Cortex of kidney (tissue), 1 donor: ENCODE data around the gene SYNE1.

Source experiments
- DNase-seq: peaks from one replicate; lab custom pipeline; 2025; lab: John Stamatoyannopoulos, UW

Gene SYNE1

DNA sequence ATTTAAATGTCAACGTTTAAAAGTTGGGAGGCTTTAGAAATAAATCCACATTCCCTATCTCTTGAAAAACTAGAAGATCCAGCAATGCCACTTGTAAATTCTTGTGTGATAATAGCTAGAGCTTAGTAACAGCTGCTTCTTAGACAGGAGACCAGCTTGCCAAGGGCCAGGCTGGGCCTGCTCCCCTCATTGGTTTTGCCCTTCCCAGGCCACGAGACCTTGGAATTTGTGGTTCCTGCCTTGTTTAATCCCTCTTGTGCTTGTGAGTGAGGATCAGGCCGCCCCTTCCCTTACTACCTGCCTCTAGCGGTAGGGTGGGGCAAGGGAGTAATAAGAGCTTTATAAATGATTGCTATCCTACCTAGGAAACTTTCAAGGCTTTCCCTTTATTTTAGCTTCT, 363.5 kb downstream of the SYNE1 start:
- DNase-seq: no peak

DNA sequence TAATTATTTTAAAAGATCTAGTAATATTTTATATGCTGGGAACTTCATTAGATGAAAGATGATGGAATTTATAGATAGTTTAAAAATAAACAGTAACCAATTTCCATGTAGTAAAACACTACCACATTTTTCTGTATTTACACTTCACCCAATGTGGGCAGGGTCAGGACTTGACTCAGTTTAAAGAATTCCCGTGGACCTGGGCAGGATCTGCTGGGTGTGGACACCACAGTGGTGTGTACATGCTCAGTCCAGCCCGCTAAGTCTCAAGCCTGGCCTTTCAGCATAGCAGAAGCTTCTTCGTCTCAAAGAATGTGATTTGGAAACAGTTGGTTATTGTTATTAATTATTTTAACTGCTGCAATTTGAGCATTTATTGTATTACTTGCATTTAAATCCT, 364.2 kb downstream of the SYNE1 start:
- DNase-seq: no peak

DNA sequence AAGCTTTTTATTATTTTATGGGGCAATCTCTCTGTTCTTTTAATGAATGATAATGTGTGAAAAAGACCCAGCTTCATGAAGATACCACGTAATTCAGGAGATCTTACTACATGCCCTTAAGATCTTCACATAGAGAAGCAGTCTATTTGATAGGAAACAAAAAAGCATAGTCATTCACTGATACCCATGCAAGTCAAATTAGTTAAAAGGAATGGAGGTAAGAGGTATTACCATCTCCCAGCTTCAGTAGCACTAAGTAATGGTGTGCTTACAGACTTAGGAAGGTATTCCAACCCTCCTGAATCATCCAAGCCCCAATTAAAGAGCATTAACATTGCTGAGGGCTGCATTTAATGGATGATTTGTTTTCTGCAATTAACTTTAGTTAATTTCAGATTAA, 364.7 kb downstream of the SYNE1 start:
- DNase-seq: no peak

DNA sequence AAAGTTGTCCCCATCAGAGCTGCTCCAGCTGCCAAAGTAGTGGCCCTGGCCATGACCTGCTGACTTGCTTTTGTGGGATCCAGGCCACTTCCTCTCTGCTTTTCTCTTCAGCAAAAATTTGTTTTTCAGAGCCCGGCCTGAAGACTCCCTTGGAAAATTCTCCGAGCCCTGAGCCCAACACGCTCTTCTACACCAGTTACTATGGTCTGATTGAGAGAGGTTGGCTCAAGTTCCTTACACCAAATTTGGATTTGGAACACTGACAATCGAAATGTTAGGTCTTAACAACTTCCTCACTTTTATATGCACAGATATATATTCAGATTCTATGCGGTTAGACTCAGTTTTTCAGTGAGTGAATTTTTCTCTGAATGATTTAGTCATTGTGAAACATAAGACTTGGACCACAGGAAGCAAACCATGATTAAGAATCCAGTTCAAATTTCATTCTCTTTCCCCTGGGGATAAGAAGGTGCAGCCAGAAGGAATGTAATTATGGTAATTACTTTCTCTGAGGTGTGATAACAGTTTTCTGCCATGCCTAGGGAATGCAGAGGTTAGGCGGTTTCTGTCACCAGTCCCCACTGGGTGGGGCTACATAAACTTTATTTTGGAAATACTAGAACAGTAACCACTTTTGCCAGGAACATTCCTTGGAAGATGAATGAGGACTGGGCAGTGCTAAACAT, 365.2 kb downstream of the SYNE1 start:
- no peak for DNase-seq

DNA sequence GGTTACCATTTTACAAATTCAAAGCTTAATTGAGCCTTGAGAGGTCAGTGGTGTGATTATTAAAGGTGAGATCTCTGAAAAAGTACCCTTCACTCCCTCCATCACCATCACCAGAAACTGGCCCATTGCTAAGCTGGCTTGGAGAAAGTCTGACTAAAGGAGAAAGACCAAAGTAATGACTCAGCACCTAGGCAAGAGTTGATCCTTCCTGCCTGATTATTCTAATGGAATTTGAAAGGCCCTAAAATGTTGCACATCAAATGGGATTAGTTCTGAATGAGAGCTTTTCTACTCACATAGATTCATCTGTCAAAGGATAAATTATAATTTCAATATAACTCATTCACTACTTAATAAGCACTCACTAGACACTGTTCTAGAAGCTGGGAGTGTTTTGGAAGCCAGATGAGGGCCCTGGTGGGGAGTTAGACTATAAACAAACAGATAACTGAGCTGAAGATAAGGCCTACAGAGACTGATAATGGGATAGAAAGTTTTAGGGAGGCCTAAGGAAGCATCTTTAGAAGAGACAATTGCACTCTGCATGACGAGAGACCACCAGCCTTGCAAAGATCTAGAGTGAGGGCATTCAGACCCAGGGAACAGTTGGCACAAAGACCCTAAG, 366.7 kb downstream of the SYNE1 start:
- no peak for DNase-seq

DNA sequence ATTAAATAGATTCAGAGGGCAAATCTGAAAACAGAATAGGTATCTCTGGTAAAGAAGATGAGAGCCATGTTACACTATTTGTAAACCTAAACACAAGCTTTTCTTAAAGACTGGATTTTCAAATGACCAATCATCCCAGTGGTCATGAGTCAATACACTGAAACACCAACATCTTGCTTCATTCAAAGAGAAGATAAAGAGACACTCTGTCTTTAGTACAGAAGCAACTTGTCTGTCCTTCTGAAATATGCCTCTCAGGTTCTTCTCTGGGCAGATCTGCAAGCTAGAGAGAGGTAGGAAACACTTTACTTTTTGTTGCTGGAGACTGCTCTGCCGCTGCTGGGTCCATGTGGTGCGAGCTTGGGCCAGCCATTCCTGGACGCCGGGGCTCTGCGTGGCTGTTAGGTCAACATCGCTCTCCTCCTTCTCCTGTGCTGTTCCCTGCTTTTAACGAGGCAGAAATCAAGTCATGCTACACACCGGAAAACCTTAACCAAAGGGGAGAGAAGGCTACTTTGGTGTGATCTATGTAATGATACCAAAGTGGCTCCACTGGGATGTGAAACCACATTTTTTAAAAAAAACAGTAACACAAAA, 368.2 kb downstream of the SYNE1 start:
- no peak for DNase-seq

DNA sequence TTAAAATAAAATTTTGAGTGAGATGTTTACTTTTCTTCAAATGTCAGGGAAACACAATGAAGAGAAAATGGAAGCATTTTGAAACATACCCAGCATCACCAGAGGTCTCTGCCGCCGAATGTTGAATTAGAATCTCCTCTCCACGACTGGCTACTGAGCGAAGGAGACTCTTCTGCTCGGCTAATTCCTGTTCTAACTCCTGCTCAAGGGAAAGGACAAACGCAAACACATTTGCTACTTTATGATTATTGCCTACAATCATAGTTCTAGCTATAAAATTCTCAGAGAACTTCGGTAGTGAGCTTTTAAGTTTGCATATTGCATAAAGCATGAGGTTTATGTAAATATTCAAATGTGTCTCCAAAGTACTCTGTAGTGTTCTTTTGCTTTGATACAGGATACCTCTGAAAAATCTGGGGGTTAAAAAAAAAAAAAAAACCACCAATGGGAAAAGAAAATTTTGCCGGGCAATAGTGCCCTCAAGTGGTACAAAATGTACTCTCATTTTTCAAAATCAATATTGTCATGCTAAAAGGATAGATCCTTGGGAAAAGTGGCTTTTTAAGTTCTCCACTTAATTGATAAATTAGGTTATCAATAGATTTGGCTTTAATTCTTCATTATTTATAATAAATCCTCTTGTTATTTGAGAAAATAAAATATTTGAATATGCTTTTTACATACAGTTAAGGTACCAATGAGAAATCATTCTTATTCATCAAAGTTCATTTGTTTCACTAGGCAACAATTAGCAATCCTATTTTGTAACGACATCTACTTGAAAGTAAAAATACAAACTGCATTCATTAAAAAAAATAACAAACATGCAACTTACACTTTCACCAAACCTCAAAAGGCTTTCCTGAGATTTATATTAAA, 369.0 kb downstream of the SYNE1 start:
- DNase-seq: no peak

DNA sequence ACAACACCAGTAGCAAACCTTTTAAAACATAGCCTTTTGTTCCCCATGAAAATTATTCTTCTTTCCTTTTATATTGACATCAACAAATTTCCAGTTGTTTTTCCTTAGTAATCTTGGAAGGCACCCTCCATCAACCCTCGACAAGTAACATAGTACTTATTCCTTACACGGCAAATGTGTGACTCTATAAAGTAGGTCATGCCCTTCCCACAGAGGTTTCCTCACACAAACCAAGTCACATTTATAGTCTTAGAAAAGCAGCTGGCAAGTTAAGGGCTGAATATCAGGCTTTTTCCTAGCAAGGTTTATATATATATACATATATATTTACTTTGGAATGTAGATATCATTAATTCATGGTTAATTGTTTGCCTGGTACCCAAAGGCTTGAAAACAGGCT, 371.5 kb downstream of the SYNE1 start:
- DNase-seq: no peak

DNA sequence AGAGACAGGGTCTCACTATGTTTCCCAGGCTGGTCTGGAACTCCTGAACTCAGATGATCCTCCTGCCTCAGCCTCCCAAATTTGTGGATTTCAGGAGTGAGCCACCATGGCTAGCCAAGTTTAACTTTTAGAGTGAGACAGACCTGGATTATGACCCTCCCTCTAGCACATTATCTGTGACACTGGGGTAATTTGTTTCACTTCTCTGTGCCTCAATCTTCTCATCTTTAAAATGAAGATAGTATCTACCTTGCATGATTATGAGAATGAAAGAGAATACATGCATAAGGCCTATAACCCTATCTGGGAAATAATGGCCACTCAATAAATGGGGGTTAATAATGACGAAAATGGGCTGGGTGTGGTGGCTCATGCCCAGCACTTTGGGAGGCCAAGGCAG, 373.6 kb downstream of the SYNE1 start:
- DNase-seq: no peak

DNA sequence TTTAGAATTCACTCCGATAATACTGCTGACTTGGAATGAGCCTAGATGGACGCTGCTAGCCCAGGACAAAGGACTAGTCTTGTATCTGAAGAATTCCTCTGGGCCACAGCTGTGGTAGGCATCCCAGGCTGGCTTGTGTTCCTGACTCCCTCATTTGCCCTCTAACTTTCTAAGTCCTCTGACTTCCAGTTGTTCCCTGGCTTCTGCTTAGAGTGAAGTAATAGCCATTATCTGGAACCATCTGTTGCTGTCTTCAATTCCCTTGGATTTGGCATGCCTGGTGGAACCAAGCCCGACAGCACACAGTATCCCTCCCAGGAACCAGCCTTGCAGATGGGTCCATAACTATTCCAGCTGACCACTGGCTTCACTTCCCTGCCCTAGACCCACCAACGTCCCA, 376.0 kb downstream of the SYNE1 start:
- no peak for DNase-seq

DNA sequence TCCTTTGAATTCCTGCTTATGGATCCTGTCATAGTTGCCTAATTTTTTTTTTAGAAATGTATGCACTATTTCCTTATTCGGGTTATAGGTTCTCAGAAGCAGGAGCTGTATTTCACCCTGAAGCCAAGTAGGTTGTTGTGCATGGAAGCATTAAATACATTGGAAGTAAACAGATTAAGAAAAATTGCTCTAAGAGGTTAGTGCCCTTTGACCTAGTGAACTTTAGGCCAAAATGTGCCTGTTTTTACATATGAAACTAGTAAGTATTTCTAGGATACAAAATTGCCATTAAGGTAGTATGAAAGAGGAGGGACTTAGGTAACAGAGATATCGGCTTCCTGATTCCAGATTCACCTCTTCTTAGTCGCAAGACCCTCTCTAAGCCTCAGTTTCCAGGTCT, 377.9 kb downstream of the SYNE1 start:
- DNase-seq: no peak

DNA sequence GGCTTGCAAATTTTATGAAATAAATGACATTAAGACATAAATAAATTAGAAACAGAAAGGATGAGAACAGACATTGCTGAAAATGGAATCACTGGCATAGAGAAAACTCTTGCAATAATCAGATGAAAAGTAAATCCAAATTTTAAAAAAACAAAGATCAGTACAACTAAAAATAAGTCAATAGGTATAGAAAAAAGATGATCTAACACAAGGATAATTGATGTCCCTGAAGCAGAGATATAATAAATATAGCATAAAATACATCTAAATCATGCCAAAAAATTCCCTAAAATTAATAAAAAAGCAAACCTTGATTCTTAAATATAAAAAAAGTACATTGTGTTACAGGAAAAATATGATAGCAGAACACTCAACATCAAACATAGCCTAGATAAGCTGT, 379.6 kb downstream of the SYNE1 start:
- no peak for DNase-seq

DNA sequence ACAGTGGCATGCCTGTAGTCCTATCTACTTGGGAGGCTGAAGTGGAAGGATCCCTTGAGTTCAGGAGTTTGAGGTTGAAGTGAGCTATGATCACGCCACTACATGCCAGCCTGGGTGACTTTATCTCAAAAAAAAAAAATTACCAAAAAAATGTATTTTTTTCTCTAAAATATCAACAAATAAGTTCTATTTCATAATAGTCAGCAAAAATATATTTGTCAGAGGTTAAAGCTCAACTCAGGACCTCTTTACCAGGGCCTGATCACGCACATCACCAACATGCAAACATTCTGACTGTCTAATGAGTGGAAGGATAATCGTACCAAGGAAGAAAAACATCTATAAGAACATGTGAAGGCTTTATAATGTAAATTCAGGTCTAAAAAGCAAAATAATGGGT, 387.0 kb downstream of the SYNE1 start:
- no peak for DNase-seq

DNA sequence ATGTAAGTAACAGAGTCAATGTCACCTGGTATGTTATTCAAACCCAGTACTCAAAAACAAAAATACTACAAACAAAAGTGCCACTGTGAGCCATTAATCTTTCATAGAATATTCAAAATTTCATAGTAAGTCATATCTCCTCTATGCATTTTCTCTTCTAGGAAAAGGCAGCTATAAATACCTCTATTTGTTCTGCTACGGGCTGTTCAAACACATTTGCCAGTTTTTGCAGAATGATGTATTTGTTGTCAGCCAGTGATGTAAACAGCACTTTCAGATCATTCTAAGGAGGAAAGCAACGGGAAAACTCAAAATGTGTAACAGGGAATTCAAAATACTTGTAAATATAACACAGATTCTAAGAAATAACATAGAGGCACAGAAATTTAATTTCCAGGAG, 388.2 kb downstream of the SYNE1 start:
- no peak for DNase-seq

DNA sequence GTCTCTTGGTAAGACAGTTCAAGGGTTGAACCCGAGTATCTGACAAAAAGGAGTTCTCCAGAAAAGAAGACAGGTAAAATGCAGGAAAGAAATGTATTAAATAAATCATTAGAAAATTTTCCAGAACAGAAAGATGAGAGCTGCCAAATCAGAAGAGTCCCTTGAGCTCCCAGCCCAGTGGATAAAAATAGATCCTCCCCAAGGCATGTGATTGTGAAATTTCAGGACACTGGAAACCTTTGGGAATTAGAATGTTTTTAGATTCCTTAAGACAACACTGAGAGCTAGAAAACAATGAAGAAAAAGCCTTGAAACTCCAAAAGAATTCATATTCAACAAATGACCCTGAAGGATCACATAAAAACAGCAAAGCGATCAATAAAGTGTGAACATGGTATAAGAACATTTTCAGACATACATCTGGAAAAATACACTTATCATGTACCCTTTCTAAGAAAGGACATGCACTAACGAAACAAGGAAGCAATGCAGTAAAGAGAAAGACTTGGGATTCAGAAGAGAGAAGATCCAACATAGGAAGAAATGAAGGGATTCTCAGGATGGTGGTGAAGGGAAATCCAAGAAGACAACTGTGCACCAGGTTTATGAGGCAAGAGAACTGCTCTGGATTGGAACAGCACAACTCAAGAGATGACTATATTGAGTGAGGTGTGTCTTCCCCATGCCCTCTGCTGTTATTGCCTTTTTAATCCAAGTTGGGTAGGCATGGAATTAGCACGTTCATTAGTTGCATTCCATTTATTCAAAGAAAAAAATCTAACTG, 390.4 kb downstream of the SYNE1 start:
- no peak for DNase-seq

DNA sequence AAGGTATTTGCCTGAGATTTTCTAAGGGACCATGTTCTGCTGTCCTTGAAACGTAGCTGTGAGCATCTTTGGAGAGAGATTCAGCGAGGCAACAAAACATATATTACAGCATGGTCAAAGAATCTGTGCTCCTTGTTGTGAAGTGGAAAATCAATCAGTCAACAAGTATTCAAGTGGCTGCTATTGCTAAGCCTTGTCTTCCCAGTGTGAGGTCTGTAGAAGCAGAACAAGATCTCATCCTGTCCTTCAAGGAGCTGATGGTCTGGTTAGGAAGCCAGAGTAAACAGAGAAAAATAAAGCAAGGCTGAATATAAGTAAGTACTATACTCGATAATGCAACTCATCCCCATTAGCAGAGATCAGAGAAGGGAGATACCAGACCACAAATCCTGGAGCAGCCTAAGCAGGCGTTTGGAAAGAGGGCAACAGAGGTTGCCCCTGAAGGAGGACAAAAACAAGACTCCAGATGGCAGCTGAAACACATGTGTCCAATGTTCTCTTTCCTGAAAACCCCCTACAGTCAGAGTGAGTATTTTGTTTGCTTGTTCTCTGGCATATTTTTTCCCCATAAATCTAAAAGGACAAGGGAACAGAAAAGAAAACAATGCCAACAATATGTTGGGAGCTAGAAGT, 392.0 kb downstream of the SYNE1 start:
- no peak for DNase-seq

DNA sequence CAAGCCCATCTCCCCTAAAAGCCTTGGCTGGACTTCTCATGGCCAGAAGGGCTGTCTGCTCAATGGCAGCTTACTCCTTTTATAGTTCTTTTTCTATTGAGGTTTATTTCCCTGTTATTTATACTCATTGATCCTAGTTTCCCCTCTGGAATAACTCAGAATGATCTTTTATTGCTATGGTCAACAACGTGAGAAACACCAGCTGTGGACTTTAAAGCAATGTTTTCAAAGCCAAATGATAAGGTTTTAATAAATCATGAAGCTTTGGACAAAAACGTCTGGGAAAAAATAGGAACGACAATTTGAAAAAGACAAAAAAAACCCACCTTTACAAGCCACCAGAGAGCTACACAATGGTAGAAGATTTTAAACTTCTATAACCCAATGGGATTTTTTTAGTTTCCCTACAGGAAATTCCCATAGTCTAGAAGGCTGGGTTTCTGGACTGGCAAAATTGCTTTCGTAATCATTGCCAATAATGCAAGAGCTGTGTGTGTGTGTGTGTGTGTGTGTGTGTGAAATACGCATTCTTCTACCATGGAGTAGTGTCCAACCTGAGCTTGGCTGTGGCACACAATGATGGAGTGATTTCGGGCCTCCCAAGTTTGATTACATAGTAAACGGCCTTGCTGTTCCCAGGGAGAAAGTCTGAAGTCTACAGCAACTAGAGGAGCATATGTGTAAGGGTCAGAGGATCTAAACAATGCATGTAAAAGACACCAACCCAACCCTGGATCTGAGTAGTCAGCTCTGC, 396.0 kb downstream of the SYNE1 start:
- no peak for DNase-seq

DNA sequence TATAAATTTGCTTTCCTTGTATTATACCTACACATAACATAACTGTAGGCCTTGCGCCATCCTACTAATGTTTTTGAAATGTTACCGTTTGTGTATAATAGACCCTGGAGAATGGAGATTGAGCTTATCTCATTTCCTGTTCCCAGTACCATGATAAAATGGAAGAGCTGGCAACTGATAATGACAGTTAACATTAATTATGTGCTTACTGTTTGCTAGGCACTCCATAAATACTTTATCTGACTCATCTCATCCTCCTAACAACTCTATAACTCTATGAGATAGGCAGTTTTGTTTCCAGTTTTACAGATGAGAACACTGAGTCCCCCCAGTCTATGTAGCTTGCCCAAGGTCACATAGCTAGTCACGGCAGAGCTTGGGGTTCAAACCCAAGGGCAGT, 396.7 kb downstream of the SYNE1 start:
- DNase-seq: no peak

DNA sequence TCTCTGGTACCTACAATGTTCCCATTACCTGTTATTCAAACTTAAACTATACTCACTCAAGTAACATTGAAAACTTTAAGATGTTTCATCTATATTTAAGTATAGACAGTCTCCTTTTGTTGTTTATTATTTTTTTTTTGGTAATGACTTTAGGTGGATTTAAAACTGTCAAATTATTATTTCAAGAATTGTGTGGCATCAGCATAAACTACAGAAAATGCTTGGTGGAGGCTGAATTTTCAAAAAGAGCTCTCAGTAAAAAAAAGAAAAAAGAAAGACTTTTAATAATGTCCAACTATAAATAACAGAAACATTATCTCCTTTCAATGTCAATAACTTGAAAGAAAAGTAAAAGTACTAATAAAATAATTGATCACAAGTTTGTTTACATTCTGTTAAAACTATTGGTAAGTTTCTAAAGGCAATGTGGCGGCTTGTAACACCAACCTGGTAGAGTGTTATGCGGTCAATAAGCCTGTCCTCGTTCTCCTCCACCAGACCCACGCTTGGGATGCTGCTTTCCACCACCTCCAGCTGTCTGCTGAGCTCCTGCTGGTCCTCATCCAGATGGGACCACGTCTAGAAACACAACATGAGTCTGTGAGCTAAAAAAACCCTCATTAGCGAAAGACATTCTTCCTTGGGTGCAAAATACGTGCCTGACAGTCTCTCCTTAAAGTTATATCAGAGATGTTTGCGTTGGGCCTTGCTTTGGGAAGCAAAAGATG, 400.6 kb downstream of the SYNE1 start:
- DNase-seq: no peak
